GM23338 (cell line): Measurements from ENCODE around the gene SMAD3. TPM values are rescaled to one million over a fixed set of nuclear protein-coding genes. Genes with fewer than 3 reads are reported as not detected.

Experiments
- ATAC-seq: fragments of 200-7000 bp; cut with Tn5 transposase; 3 replicates; pipeline ENCODE4 v1.9.1; 2020
- DNase-seq: peaks from one replicate; pipeline ENCODE4 v3.0.0-alpha.2; 2015; ENCODE audit warnings: low spot score
- H2AFZ ChIP-seq: fragments of 200-600 bp; sonication (generic); 2 replicates; pipeline ENCODE4 v1.8.0; 2016; ENCODE audit warnings: antibody characterized with exemption, mild to moderate bottlenecking, moderate library complexity
- H3F3A ChIP-seq: fragments of 200-600 bp; sonication (generic); replicated peaks from 2 replicates; pipeline ENCODE4 v1.8.0; 2017; ENCODE audit warnings: antibody characterized with exemption, mixed run types, low read depth
- H3K27ac ChIP-seq: fragments of 200-600 bp; sonication (generic); 2 replicates; pipeline ENCODE4 v1.6.1; 2016; ENCODE audit warnings: low read depth
- H3K27me3 ChIP-seq: fragments of 200-600 bp; sonication (generic); 2 replicates; pipeline ENCODE4 v1.8.0; 2016; ENCODE audit warnings: mild to moderate bottlenecking, mixed run types, moderate library complexity; ENCODE audit not compliant: insufficient read depth
- H3K36me3 ChIP-seq: fragments of 200-600 bp; sonication (generic); 2 replicates; pipeline ENCODE4 v1.8.0; 2016; ENCODE audit warnings: mild to moderate bottlenecking; ENCODE audit not compliant: insufficient read depth
- H3K4me1 ChIP-seq: fragments of 200-600 bp; sonication (generic); 2 replicates; pipeline ENCODE4 v1.8.0; 2016; ENCODE audit warnings: mild to moderate bottlenecking, moderate library complexity; ENCODE audit not compliant: insufficient read depth
- H3K4me2 ChIP-seq: fragments of 200-600 bp; sonication (generic); 2 replicates; pipeline ENCODE4 v1.7.1; 2017; ENCODE audit warnings: mixed run types
- H3K4me3 ChIP-seq: fragments of 200-600 bp; sonication (generic); 2 replicates; pipeline ENCODE4 v1.6.1; 2016; ENCODE audit warnings: mixed run types
- H3K79me2 ChIP-seq: fragments of 200-600 bp; sonication (generic); replicated peaks from 2 replicates; pipeline ENCODE4 v1.8.0; 2017; ENCODE audit warnings: mild to moderate bottlenecking; ENCODE audit not compliant: insufficient read depth
- H3K9me2 ChIP-seq: fragments of 200-600 bp; sonication (generic); 2 replicates; pipeline ENCODE4 v1.8.0; 2017; ENCODE audit not compliant: insufficient read depth
- H4K20me1 ChIP-seq: fragments of 200-600 bp; sonication (generic); replicated peaks from 2 replicates; pipeline ENCODE4 v1.8.0; 2017; ENCODE audit warnings: mild to moderate bottlenecking; ENCODE audit not compliant: insufficient read depth
- H3K27ac Mint-ChIP-seq: 2 replicates; pipeline ENCODE4 v1.8.0; 2020; ENCODE audit warnings: inconsistent platforms, mild to moderate bottlenecking, moderate library complexity, mixed read lengths
- H3K27me3 Mint-ChIP-seq: 3 replicates; pipeline ENCODE4 v1.8.0; 2022; ENCODE audit warnings: low read depth, mild to moderate bottlenecking, moderate library complexity, mixed read lengths, inconsistent platforms; ENCODE audit not compliant: insufficient read depth, poor library complexity
- H3K36me3 Mint-ChIP-seq: 3 replicates; pipeline ENCODE4 v1.8.0; 2021; ENCODE audit warnings: low read depth, mild to moderate bottlenecking, inconsistent platforms, moderate library complexity, mixed read lengths
- H3K4me1 Mint-ChIP-seq: 3 replicates; pipeline ENCODE4 v1.8.0; 2020; ENCODE audit warnings: mild to moderate bottlenecking, inconsistent platforms, mixed read lengths
- H3K4me3 Mint-ChIP-seq: 3 replicates; pipeline ENCODE4 v1.8.0; 2021; ENCODE audit warnings: moderate library complexity, mild to moderate bottlenecking, inconsistent platforms, mixed read lengths
- H3K9me3 Mint-ChIP-seq: 3 replicates; pipeline ENCODE4 v1.8.0; 2020; ENCODE audit warnings: moderate library complexity, mild to moderate bottlenecking, inconsistent platforms, mixed read lengths
- CREB1 ChIP-seq: fragments of 250-450 bp; sonication (Bioruptor Pico); IDR thresholded peaks from 2 replicates; pipeline ENCODE4 v1.5.0; 2020; ENCODE audit warnings: low read depth, mild to moderate bottlenecking, moderate library complexity
- EZH2 ChIP-seq: fragments of 200-600 bp; sonication (generic); IDR thresholded peaks from one replicate; pipeline ENCODE4 v1.8.0; 2017; ENCODE audit warnings: antibody characterized with exemption, mild to moderate bottlenecking, low read depth; ENCODE audit not compliant: unreplicated experiment
- EZH2phosphoT487 ChIP-seq: fragments of 200-600 bp; sonication (generic); IDR thresholded peaks from one replicate; pipeline ENCODE4 v1.8.1; 2018; ENCODE audit warnings: antibody characterized with exemption; ENCODE audit not compliant: unreplicated experiment
- JUNB ChIP-seq: IDR thresholded peaks from one replicate; pipeline ENCODE4 v1.6.1; 2016; ENCODE audit warnings: antibody characterized with exemption; ENCODE audit not compliant: unreplicated experiment
- NANOG ChIP-seq: IDR thresholded peaks from 2 replicates; pipeline ENCODE4 v1.6.1; 2016; ENCODE audit warnings: antibody characterized with exemption, borderline replicate concordance
- POLR2AphosphoS5 ChIP-seq: IDR thresholded peaks from 2 replicates; pipeline ENCODE4 v1.6.1; 2016; ENCODE audit warnings: antibody characterized with exemption, low read depth
- STAT1 ChIP-seq: IDR thresholded peaks from one replicate; pipeline ENCODE4 v1.6.1; 2016; ENCODE audit warnings: antibody characterized with exemption; ENCODE audit not compliant: unreplicated experiment
- ZNF114 ChIP-seq: fragments of 250-450 bp; sonication (Bioruptor Pico); IDR thresholded peaks from 2 replicates; pipeline ENCODE4 v1.5.0; 2020; ENCODE audit warnings: mild to moderate bottlenecking, moderate library complexity
- ZNF331 ChIP-seq: fragments of 250-450 bp; sonication (Bioruptor Pico); IDR thresholded peaks from 2 replicates; pipeline ENCODE4 v1.5.0; 2020; ENCODE audit warnings: low read depth, mild to moderate bottlenecking, moderate library complexity
- polyA plus RNA-seq: library from polyadenylated mRNA; unstranded; fragments of >200 nt; fragmentation: Nextera tagmentation; extraction: Ambion mirVana; gene quantifications from 2 replicates; pipeline ENCODE4 v1.2.1, GENCODE V29; 2016
- total RNA-seq: library from RNA; depleted of rRNA; stranded (reverse); fragments of >200 nt; shearing (Covaris generic); gene quantifications from 2 replicates; pipeline ENCODE4 v1.2.3, GENCODE V29; 2014
- TF ChIP-seq, protein P1 (sequence below): fragments of 250-450 bp; sonication (Bioruptor Pico); IDR thresholded peaks from 2 replicates; pipeline ENCODE4 v1.5.0; 2020; ENCODE audit warnings: mild to moderate bottlenecking, moderate library complexity
- TF ChIP-seq, protein P2 (sequence below), 2 experiments: fragments of 200-600 bp in 1 of 2; sonication (generic) in 1 of 2; conservative IDR thresholded peaks; 2 replicates each; pipeline versions ENCODE4 v1.5.1 to v1.6.1; 2016 to 2017; ENCODE audit warnings: antibody characterized with exemption in 2 of 2, low read depth in 2 of 2, mild to moderate bottlenecking in 2 of 2, moderate library complexity in 1 of 2
- TF ChIP-seq, protein P3 (sequence below): IDR thresholded peaks from 2 replicates; pipeline ENCODE4 v1.6.1; 2016; ENCODE audit warnings: antibody characterized with exemption
- TF ChIP-seq, protein P4 (sequence below): IDR thresholded peaks from one replicate; pipeline ENCODE4 v1.6.1; 2018; ENCODE audit warnings: antibody characterized with exemption; ENCODE audit not compliant: unreplicated experiment

SMAD3 gene
- total and polyA plus RNA-seq, 2 experiments from 2014 or later = 4.9 to 11.6 TPM

DNA sequence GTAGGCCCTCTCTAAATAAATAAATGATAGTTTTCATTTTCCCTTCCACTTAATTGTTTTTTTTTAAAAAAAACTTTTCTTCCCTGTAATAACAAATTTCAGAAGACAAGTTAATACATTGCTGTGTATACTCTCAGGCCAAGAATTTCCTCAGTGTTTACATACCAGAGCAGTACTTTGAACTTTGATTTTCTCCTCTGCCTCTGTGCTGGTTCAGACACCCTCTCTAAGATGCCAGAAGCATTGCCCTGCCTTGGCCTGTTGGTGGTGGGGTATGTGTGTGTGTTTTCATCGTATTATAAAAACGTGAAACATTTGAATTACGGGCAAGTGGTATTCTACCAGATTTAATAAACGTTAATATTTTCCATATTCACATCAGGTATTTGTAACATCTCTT, 70.1 kb downstream of the SMAD3 start:
- H3K4me1 ChIP-seq = peaks cover 46% of the 10 kb centered on the region
- H3K9me2 ChIP-seq = no peaks in the 10 kb centered on the region; the same call in 1 of the 2 replicates
- no peak for TF ChIP-seq EZH2phosphoT487
- no peak for TF ChIP-seq NANOG
- TF ChIP-seq CREB1 = no peak
- TF ChIP-seq, protein P1, sequence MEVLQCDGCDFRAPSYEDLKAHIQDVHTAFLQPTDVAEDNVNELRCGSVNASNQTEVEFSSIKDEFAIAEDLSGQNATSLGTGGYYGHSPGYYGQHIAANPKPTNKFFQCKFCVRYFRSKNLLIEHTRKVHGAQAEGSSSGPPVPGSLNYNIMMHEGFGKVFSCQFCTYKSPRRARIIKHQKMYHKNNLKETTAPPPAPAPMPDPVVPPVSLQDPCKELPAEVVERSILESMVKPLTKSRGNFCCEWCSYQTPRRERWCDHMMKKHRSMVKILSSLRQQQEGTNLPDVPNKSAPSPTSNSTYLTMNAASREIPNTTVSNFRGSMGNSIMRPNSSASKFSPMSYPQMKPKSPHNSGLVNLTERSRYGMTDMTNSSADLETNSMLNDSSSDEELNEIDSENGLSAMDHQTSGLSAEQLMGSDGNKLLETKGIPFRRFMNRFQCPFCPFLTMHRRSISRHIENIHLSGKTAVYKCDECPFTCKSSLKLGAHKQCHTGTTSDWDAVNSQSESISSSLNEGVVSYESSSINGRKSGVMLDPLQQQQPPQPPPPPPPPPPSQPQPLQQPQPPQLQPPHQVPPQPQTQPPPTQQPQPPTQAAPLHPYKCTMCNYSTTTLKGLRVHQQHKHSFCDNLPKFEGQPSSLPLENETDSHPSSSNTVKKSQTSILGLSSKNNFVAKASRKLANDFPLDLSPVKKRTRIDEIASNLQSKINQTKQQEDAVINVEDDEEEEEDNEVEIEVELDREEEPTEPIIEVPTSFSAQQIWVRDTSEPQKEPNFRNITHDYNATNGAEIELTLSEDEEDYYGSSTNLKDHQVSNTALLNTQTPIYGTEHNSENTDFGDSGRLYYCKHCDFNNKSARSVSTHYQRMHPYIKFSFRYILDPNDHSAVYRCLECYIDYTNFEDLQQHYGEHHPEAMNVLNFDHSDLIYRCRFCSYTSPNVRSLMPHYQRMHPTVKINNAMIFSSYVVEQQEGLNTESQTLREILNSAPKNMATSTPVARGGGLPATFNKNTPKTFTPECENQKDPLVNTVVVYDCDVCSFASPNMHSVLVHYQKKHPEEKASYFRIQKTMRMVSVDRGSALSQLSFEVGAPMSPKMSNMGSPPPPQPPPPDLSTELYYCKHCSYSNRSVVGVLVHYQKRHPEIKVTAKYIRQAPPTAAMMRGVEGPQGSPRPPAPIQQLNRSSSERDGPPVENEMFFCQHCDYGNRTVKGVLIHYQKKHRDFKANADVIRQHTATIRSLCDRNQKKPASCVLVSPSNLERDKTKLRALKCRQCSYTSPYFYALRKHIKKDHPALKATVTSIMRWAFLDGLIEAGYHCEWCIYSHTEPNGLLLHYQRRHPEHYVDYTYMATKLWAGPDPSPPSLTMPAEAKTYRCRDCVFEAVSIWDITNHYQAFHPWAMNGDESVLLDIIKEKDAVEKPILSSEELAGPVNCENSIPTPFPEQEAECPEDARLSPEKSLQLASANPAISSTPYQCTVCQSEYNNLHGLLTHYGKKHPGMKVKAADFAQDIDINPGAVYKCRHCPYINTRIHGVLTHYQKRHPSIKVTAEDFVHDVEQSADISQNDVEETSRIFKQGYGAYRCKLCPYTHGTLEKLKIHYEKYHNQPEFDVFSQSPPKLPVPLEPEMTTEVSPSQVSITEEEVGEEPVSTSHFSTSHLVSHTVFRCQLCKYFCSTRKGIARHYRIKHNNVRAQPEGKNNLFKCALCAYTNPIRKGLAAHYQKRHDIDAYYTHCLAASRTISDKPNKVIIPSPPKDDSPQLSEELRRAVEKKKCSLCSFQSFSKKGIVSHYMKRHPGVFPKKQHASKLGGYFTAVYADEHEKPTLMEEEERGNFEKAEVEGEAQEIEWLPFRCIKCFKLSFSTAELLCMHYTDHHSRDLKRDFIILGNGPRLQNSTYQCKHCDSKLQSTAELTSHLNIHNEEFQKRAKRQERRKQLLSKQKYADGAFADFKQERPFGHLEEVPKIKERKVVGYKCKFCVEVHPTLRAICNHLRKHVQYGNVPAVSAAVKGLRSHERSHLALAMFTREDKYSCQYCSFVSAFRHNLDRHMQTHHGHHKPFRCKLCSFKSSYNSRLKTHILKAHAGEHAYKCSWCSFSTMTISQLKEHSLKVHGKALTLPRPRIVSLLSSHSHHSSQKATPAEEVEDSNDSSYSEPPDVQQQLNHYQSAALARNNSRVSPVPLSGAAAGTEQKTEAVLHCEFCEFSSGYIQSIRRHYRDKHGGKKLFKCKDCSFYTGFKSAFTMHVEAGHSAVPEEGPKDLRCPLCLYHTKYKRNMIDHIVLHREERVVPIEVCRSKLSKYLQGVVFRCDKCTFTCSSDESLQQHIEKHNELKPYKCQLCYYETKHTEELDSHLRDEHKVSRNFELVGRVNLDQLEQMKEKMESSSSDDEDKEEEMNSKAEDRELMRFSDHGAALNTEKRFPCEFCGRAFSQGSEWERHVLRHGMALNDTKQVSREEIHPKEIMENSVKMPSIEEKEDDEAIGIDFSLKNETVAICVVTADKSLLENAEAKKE = no peak
- TF ChIP-seq ZNF331 = no peak
- no peak for TF ChIP-seq ZNF114 (CRISPR knock-in tag)
- no peak for TF ChIP-seq EZH2
- TF ChIP-seq, protein P2, sequence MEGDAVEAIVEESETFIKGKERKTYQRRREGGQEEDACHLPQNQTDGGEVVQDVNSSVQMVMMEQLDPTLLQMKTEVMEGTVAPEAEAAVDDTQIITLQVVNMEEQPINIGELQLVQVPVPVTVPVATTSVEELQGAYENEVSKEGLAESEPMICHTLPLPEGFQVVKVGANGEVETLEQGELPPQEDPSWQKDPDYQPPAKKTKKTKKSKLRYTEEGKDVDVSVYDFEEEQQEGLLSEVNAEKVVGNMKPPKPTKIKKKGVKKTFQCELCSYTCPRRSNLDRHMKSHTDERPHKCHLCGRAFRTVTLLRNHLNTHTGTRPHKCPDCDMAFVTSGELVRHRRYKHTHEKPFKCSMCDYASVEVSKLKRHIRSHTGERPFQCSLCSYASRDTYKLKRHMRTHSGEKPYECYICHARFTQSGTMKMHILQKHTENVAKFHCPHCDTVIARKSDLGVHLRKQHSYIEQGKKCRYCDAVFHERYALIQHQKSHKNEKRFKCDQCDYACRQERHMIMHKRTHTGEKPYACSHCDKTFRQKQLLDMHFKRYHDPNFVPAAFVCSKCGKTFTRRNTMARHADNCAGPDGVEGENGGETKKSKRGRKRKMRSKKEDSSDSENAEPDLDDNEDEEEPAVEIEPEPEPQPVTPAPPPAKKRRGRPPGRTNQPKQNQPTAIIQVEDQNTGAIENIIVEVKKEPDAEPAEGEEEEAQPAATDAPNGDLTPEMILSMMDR (conservative IDR thresholded peaks at IDR 0.05; ENCODE audit: low read depth in 2 of 2) = no peak
- TF ChIP-seq POLR2AphosphoS5 = no peak
- TF ChIP-seq STAT1 = no peak
- TF ChIP-seq, protein P3, sequence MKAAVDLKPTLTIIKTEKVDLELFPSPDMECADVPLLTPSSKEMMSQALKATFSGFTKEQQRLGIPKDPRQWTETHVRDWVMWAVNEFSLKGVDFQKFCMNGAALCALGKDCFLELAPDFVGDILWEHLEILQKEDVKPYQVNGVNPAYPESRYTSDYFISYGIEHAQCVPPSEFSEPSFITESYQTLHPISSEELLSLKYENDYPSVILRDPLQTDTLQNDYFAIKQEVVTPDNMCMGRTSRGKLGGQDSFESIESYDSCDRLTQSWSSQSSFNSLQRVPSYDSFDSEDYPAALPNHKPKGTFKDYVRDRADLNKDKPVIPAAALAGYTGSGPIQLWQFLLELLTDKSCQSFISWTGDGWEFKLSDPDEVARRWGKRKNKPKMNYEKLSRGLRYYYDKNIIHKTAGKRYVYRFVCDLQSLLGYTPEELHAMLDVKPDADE = no peak
- TF ChIP-seq, protein P4, sequence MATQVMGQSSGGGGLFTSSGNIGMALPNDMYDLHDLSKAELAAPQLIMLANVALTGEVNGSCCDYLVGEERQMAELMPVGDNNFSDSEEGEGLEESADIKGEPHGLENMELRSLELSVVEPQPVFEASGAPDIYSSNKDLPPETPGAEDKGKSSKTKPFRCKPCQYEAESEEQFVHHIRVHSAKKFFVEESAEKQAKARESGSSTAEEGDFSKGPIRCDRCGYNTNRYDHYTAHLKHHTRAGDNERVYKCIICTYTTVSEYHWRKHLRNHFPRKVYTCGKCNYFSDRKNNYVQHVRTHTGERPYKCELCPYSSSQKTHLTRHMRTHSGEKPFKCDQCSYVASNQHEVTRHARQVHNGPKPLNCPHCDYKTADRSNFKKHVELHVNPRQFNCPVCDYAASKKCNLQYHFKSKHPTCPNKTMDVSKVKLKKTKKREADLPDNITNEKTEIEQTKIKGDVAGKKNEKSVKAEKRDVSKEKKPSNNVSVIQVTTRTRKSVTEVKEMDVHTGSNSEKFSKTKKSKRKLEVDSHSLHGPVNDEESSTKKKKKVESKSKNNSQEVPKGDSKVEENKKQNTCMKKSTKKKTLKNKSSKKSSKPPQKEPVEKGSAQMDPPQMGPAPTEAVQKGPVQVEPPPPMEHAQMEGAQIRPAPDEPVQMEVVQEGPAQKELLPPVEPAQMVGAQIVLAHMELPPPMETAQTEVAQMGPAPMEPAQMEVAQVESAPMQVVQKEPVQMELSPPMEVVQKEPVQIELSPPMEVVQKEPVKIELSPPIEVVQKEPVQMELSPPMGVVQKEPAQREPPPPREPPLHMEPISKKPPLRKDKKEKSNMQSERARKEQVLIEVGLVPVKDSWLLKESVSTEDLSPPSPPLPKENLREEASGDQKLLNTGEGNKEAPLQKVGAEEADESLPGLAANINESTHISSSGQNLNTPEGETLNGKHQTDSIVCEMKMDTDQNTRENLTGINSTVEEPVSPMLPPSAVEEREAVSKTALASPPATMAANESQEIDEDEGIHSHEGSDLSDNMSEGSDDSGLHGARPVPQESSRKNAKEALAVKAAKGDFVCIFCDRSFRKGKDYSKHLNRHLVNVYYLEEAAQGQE = no peak
- no peak for TF ChIP-seq JUNB
- DNase-seq (no peak), ATAC-seq (no peak)
- Mint-ChIP-seq H3K27ac (no peak overlapping the region), H3K36me3 (no peaks in the 10 kb centered on the region), H3K4me1 (peaks cover 70% of the 10 kb centered on the region), H3K4me3 (no peak overlapping the region), H3K27me3 (no peaks in the 10 kb centered on the region), H3K9me3 (no peaks in the 10 kb centered on the region)
- H3K27me3 ChIP-seq = no peaks in the 10 kb centered on the region
- no peaks in the 10 kb centered on the region; the same call in 1 of the 2 replicates for H4K20me1 ChIP-seq
- H3K27ac ChIP-seq = no peak overlapping the region
- no peak overlapping the region for H3K4me2 ChIP-seq
- no peak overlapping the region for H3K4me3 ChIP-seq
- no peak overlapping the region for H2AFZ ChIP-seq
- H3F3A ChIP-seq = no peaks in the 10 kb centered on the region; the same call in 1 of the 2 replicates
- no peaks in the 10 kb centered on the region for H3K36me3 ChIP-seq
- peaks cover 11% of the 10 kb centered on the region for H3K79me2 ChIP-seq
